IMR-90 (cell line): Measurements from ENCODE around the gene MYH16. TPM values are rescaled to one million over a fixed set of nuclear protein-coding genes. Genes with fewer than 3 reads are reported as not detected.
A peak's percentile ranks its signal among the peaks of the same experiment; 100 is the strongest.

Experiments
- ATAC-seq: fragments of 200-7000 bp; cut with Tn5 transposase; 2 replicates; pipeline ENCODE4 v1.9.1; 2020; ENCODE audit warnings: low read depth, mild to moderate bottlenecking, moderate library complexity
- BruUV-seq: library from RNA; stranded (reverse); fragments of 400-500 nt; replicated peaks from 2 replicates; lab custom pipeline; 2021; lab: Mats Ljungman, UMichigan
- CTCF ChIA-PET: fragments of 300-600 bp; formaldehyde crosslinking; extraction: SDS; loops from one replicate; lab custom pipeline; 2021; ENCODE audit warnings: antibody characterized with exemption; lab: Yijun Ruan, JAX
- POLR2A ChIA-PET: fragments of 300-600 bp; sonication (Branson Sonifier 250); formaldehyde crosslinking; loops from one replicate; lab custom pipeline; 2022; ENCODE audit warnings: antibody characterized with exemption; ENCODE audit not compliant: unreplicated experiment; lab: Charles Lee
- DNase-seq: peaks from one replicate; pipeline ENCODE4 v3.0.0; 2013
- H2AFZ ChIP-seq: replicated peaks from 2 replicates; pipeline ENCODE3; 2013; ENCODE audit warnings: low read length, mild to moderate bottlenecking; ENCODE audit not compliant: poor library complexity
- H2AK5ac ChIP-seq: 2 replicates; pipeline ENCODE4 v1.6.1; 2013; ENCODE audit warnings: low read depth, low read length, inconsistent platforms
- H2AK9ac ChIP-seq: replicated peaks from 2 replicates; pipeline ENCODE3; 2013; ENCODE audit warnings: mild to moderate bottlenecking, low read depth, low read length, moderate library complexity; ENCODE audit not compliant: poor library complexity
- H2BK120ac ChIP-seq: 2 replicates; pipeline ENCODE4 v1.6.1; 2013; ENCODE audit warnings: low read depth, low read length, inconsistent platforms
- H2BK15ac ChIP-seq: 3 replicates; pipeline ENCODE4 v1.6.1; 2013; ENCODE audit warnings: low read depth, low read length, inconsistent platforms
- H2BK20ac ChIP-seq: 2 replicates; pipeline ENCODE4 v1.6.1; 2013; ENCODE audit warnings: low read depth, mild to moderate bottlenecking, inconsistent platforms, low read length, moderate library complexity
- H2BK5ac ChIP-seq: 2 replicates; pipeline ENCODE4 v1.6.1; 2013; ENCODE audit warnings: mild to moderate bottlenecking, low read depth, low read length, inconsistent platforms; ENCODE audit not compliant: poor library complexity, severe bottlenecking
- H3K14ac ChIP-seq: replicated peaks from 2 replicates; pipeline ENCODE4 v1.6.1; 2013; ENCODE audit warnings: low read depth, low read length, inconsistent platforms
- H3K18ac ChIP-seq: 2 replicates; pipeline ENCODE4 v1.6.1; 2013; ENCODE audit warnings: low read depth, low read length, control low read depth
- H3K23ac ChIP-seq: 2 replicates; pipeline ENCODE4 v1.6.1; 2013; ENCODE audit warnings: low read depth, low read length, inconsistent platforms
- H3K27ac ChIP-seq: 2 replicates; pipeline ENCODE4 v1.5.1; 2013; ENCODE audit warnings: mild to moderate bottlenecking, control low read depth, low read length; ENCODE audit not compliant: insufficient read depth
- H3K27me3 ChIP-seq: 2 replicates; pipeline ENCODE4 v1.6.1; 2013; ENCODE audit warnings: low read length; ENCODE audit not compliant: control insufficient read depth, insufficient read depth
- H3K36me3 ChIP-seq: 2 replicates; pipeline ENCODE4 v1.6.1; 2013; ENCODE audit warnings: low read length, mixed read lengths; ENCODE audit not compliant: control insufficient read depth, insufficient read depth
- H3K4ac ChIP-seq: 2 replicates; pipeline ENCODE4 v1.6.1; 2013; ENCODE audit warnings: low read depth, low read length, inconsistent platforms
- H3K4me1 ChIP-seq: 2 replicates; pipeline ENCODE4 v1.6.1; 2013; ENCODE audit warnings: low read length, mixed read lengths; ENCODE audit not compliant: control insufficient read depth, insufficient read depth
- H3K4me2 ChIP-seq: 2 replicates; pipeline ENCODE4 v1.6.1; 2013; ENCODE audit warnings: low read depth, mild to moderate bottlenecking, control low read depth, low read length, moderate library complexity
- H3K4me3 ChIP-seq: 2 replicates; pipeline ENCODE4 v1.5.1; 2013; ENCODE audit warnings: low read depth, mild to moderate bottlenecking, control low read depth, low read length, moderate library complexity; ENCODE audit not compliant: insufficient read depth
- H3K56ac ChIP-seq: 2 replicates; pipeline ENCODE4 v1.6.1; 2013; ENCODE audit warnings: low read length, inconsistent platforms; ENCODE audit not compliant: insufficient read depth; ENCODE audit errors: extremely low read depth
- H3K79me1 ChIP-seq, 2 experiments: 2 replicates each; pipeline ENCODE4 v1.6.1; 2013; ENCODE audit warnings: low read length in 2 of 2, inconsistent platforms in 1 of 2, low read depth in 1 of 2
- H3K9ac ChIP-seq: 2 replicates; pipeline ENCODE4 v1.6.1; 2013; ENCODE audit warnings: low read depth, low read length, control low read depth
- H3K9me1 ChIP-seq: 2 replicates; pipeline ENCODE4 v1.6.1; 2013; ENCODE audit warnings: low read length, inconsistent platforms; ENCODE audit not compliant: insufficient read depth
- H3K9me3 ChIP-seq: 2 replicates; pipeline ENCODE4 v1.6.1; 2013; ENCODE audit warnings: low read length; ENCODE audit not compliant: control insufficient read depth, insufficient read depth
- H4K20me1 ChIP-seq: 2 replicates; pipeline ENCODE4 v1.6.1; 2013; ENCODE audit warnings: low read length, inconsistent platforms; ENCODE audit not compliant: insufficient read depth
- H4K5ac ChIP-seq: 2 replicates; pipeline ENCODE4 v1.6.1; 2013; ENCODE audit warnings: mild to moderate bottlenecking, low read depth, low read length, control low read depth
- H4K8ac ChIP-seq, 2 experiments: 2 replicates each; pipeline ENCODE4 v1.6.1; 2013; ENCODE audit warnings: low read depth in 2 of 2, low read length in 2 of 2, control low read depth in 1 of 2, inconsistent platforms in 1 of 2
- H4K91ac ChIP-seq: 2 replicates; pipeline ENCODE4 v1.6.1; 2013; ENCODE audit warnings: low read depth, low read length, inconsistent platforms; ENCODE audit not compliant: insufficient read depth
- CEBPB ChIP-seq: IDR thresholded peaks from 2 replicates; pipeline ENCODE4 v1.6.1; 2012; ENCODE audit warnings: low read depth, low read length, improper control_type of control experiment
- FOS ChIP-seq: fragments of 150-350 bp; IDR thresholded peaks from 2 replicates; pipeline ENCODE4 v1.6.1; 2016; ENCODE audit warnings: low read depth, low read length
- MAFK ChIP-seq: IDR thresholded peaks from 2 replicates; pipeline ENCODE4 v1.6.1; 2012; ENCODE audit warnings: low read depth, low read length, improper control_type of control experiment
- MAZ ChIP-seq: IDR thresholded peaks from 2 replicates; pipeline ENCODE4 v1.6.1; 2012; ENCODE audit warnings: low read depth, mild to moderate bottlenecking, low read length, improper control_type of control experiment, moderate library complexity, borderline replicate concordance
- RCOR1 ChIP-seq: IDR thresholded peaks from 2 replicates; pipeline ENCODE4 v1.6.1; 2012; ENCODE audit warnings: mild to moderate bottlenecking, low read length, improper control_type of control experiment; ENCODE audit not compliant: insufficient replicate concordance
- SMC3 ChIP-seq: fragments of 150-350 bp; IDR thresholded peaks from 2 replicates; pipeline ENCODE4 v1.6.1; 2016; ENCODE audit warnings: low read depth, mild to moderate bottlenecking, antibody characterized with exemption, low read length, moderate library complexity
- WGBS, 2 experiments: methylation state at CpG; one replicate each; pipeline versions ENCODE4 v1.1.5 to v1.1.7; 2013; ENCODE audit warnings: missing lambda C conversion rate in 2 of 2; ENCODE audit not compliant: insufficient read length in 1 of 2; ENCODE audit errors: extremely low coverage in 2 of 2; 5-methylcytosine and 5-hydroxymethylcytosine counted together
- dilution Hi-C: fragments of 300-500 bp; cut with HindIII; formaldehyde crosslinking; loops from one replicate; pipeline ENCODE4 v1.14.3; 2018; ENCODE audit warnings: low sequenced_read_pairs; ENCODE audit not compliant: unreplicated experiment
- in situ Hi-C: fragments of 300-500 bp; cut with MboI; formaldehyde crosslinking; loops from 3 replicates; pipeline ENCODE4 v1.14.3; 2019; ENCODE audit warnings: low sequenced_read_pairs, inconsistent platforms, mixed read lengths
- intact Hi-C: fragments of 100-400 bp; cut with micrococcal nuclease; formaldehyde crosslinking; loops from 2 replicates; pipeline ENCODE4 v1.10.0; 2022
- polyA plus RNA-seq, 3 experiments: library from polyadenylated mRNA; depleted of rRNA; stranded (reverse); fragments of >200 nt; gene quantifications; 2 replicates each; pipeline ENCODE4 v1.2.3, GENCODE V29; 2012; ENCODE audit warnings: low replicate concordance in 1 of 3
- total RNA-seq: library from RNA; depleted of rRNA; stranded (reverse); fragments of >200 nt; gene quantifications from 2 replicates; pipeline ENCODE4 v1.2.3, GENCODE V29; 2012
- TF ChIP-seq, protein P1 (sequence below): fragments of 150-350 bp; IDR thresholded peaks from 2 replicates; pipeline ENCODE4 v1.6.1; 2017; ENCODE audit warnings: mild to moderate bottlenecking, antibody characterized with exemption, low read length, low read depth
- TF ChIP-seq, protein P2 (sequence below): conservative IDR thresholded peaks from 2 replicates; pipeline ENCODE4 v1.5.1; 2012; ENCODE audit warnings: mild to moderate bottlenecking, low read depth, low read length, improper control_type of control experiment

Gene MYH16
- total and polyA plus RNA-seq, 2 of the 4 experiments (the other 2 are of a cell fraction), result 0.09 to 0.18 TPM

DNA sequence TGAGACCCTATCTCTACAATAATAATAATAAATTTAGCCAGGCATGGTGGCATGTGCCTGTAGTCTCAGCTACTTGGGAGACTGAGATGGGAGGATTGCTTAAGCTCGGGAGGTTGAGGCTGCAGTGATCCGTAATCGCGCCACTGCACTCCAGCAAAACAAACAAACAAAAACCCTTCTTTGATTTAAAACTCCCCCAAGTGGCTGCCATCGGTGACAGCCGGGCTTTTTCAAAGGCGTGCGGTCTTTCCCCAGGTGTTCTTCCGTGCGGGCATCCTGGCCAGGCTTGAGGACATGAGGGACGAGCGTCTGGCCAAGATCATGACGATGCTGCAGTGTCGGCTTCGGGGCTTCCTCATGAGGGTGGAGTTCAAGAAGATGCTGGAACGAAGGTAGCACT is 1.9 kb upstream of the MYH16 start:
- Histone ChIP-seq H2AK5ac (no peak overlapping the region; the same call in 1 of the 2 replicates), H3K9me1 (peaks cover 17% of the 10 kb centered on the region), H3K4me2 (no peak overlapping the region), H3K27me3 (no peaks in the 10 kb centered on the region), H3K4ac (no peak overlapping the region), H3K14ac (no peak overlapping the region), H2AK9ac (no peak overlapping the region), H3K27ac (no peak overlapping the region), H3K4me3 (no peak overlapping the region), H3K18ac (no peak overlapping the region), H4K8ac (no peak overlapping the region), H3K56ac (no peak overlapping the region), H4K5ac (no peak overlapping the region), H2BK5ac (no peak overlapping the region), H2AFZ (peak overlapping the region; percentile 5), H4K20me1 (no peaks in the 10 kb centered on the region), H2BK120ac (no peak overlapping the region), H3K4me1 (peaks cover 12% of the 10 kb centered on the region), H3K79me1 (no peaks in the 10 kb centered on the region), H3K9ac (no peak overlapping the region), H2BK15ac (no peak overlapping the region), H3K36me3 (no peaks in the 10 kb centered on the region), H2BK20ac (no peak overlapping the region), H3K23ac (no peak overlapping the region), H4K91ac (no peak overlapping the region), H3K9me3 (0 out of 2 replicates have a peak, but pooled peaks cover 4% of the 10 kb centered on the region)
- POLR2A ChIA-PET, result no interaction called here
- in situ Hi-C loops (no loop called here), intact Hi-C loops (no loop called here), dilution Hi-C loops (no loop called here)
- BruUV-seq, result no TSS peak
- no peak for DNase-seq
- 94% methylated on average over 3 of the region's 16 CpGs; no CpG with 5 or more reads in 1 of the 2 experiments for WGBS, 2 experiments
- ATAC-seq, result no peak
- TF ChIP-seq MAFK, result no peak
- no peak for TF ChIP-seq CEBPB
- TF ChIP-seq SMC3, result no peak
- TF ChIP-seq FOS, result no peak
- TF ChIP-seq, protein P1, sequence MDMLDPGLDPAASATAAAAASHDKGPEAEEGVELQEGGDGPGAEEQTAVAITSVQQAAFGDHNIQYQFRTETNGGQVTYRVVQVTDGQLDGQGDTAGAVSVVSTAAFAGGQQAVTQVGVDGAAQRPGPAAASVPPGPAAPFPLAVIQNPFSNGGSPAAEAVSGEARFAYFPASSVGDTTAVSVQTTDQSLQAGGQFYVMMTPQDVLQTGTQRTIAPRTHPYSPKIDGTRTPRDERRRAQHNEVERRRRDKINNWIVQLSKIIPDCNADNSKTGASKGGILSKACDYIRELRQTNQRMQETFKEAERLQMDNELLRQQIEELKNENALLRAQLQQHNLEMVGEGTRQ, result no peak
- no peak for TF ChIP-seq MAZ
- no peak for TF ChIP-seq RCOR1
- TF ChIP-seq, protein P2, sequence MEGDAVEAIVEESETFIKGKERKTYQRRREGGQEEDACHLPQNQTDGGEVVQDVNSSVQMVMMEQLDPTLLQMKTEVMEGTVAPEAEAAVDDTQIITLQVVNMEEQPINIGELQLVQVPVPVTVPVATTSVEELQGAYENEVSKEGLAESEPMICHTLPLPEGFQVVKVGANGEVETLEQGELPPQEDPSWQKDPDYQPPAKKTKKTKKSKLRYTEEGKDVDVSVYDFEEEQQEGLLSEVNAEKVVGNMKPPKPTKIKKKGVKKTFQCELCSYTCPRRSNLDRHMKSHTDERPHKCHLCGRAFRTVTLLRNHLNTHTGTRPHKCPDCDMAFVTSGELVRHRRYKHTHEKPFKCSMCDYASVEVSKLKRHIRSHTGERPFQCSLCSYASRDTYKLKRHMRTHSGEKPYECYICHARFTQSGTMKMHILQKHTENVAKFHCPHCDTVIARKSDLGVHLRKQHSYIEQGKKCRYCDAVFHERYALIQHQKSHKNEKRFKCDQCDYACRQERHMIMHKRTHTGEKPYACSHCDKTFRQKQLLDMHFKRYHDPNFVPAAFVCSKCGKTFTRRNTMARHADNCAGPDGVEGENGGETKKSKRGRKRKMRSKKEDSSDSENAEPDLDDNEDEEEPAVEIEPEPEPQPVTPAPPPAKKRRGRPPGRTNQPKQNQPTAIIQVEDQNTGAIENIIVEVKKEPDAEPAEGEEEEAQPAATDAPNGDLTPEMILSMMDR, result no peak
- CTCF ChIA-PET, result no interaction called here
